Caco-2 (cell line): ENCODE results near the gene CFAP61. TPM values are rescaled to one million over a fixed set of nuclear protein-coding genes. Genes with fewer than 3 reads are reported as not detected.

Source experiments
- BruUV-seq: library from RNA; stranded (reverse); fragments of 400-500 nt; replicated peaks from 2 replicates; lab custom pipeline; 2021; lab: Mats Ljungman, UMichigan
- CTCF ChIA-PET: fragments of 300-600 bp; sonication (Branson Sonifier 250); formaldehyde crosslinking; loops from one replicate; lab custom pipeline; 2022; ENCODE audit warnings: antibody characterized with exemption; lab: Charles Lee
- POLR2A ChIA-PET: fragments of 300-600 bp; sonication (Branson Sonifier 250); formaldehyde crosslinking; loops from one replicate; lab custom pipeline; 2022; ENCODE audit warnings: antibody characterized with exemption; lab: Charles Lee
- DNase-seq, 2 experiments: peaks; one replicate each; pipeline versions ENCODE4 v3.0.0 to v3.0.0-alpha.2; 2020 to 2022
- H3K27me3 ChIP-seq: replicated peaks from 2 replicates; pipeline ENCODE4 v1.6.0; 2011; ENCODE audit warnings: low read length; ENCODE audit not compliant: control insufficient read depth, insufficient read depth
- H3K36me3 ChIP-seq: 2 replicates; pipeline ENCODE4 v1.5.1; 2011; ENCODE audit warnings: low read length; ENCODE audit not compliant: control insufficient read depth, insufficient read depth
- H3K4me1 ChIP-seq: fragments of 250-450 bp; sonication (Bioruptor Pico); 2 replicates; pipeline ENCODE4 v1.5.1; 2020; ENCODE audit warnings: mild to moderate bottlenecking
- H3K4me3 ChIP-seq: 2 replicates; pipeline ENCODE4 v1.5.1; 2011; ENCODE audit warnings: low read depth, mild to moderate bottlenecking, control low read depth, low read length
- H3K9me3 ChIP-seq: fragments of 250-450 bp; sonication (Bioruptor Pico); 2 replicates; pipeline ENCODE4 v1.5.1; 2020; ENCODE audit warnings: mild to moderate bottlenecking, moderate library complexity
- H3K27ac Mint-ChIP-seq: one replicate; pipeline ENCODE4 v1.8.0; 2022; ENCODE audit warnings: mixed read lengths; ENCODE audit not compliant: unreplicated experiment
- H3K27me3 Mint-ChIP-seq: one replicate; pipeline ENCODE4 v1.8.0; 2022; ENCODE audit warnings: mixed read lengths; ENCODE audit not compliant: insufficient read depth, unreplicated experiment
- H3K36me3 Mint-ChIP-seq: one replicate; pipeline ENCODE4 v1.8.0; 2022; ENCODE audit warnings: mild to moderate bottlenecking, mixed read lengths; ENCODE audit not compliant: insufficient read depth, unreplicated experiment
- H3K4me1 Mint-ChIP-seq: one replicate; pipeline ENCODE4 v1.8.0; 2022; ENCODE audit warnings: low read depth, mixed read lengths; ENCODE audit not compliant: unreplicated experiment
- H3K4me3 Mint-ChIP-seq: one replicate; pipeline ENCODE4 v1.8.0; 2022; ENCODE audit warnings: mild to moderate bottlenecking, moderate library complexity, mixed read lengths; ENCODE audit not compliant: unreplicated experiment
- H3K9me3 Mint-ChIP-seq: one replicate; pipeline ENCODE4 v1.8.0; 2022; ENCODE audit warnings: mixed read lengths; ENCODE audit not compliant: unreplicated experiment
- intact Hi-C: fragments of 100-400 bp; cut with micrococcal nuclease; formaldehyde crosslinking; loops from one replicate; pipeline ENCODE4 v1.10.0; 2022; ENCODE audit not compliant: unreplicated experiment
- total RNA-seq: library from RNA; stranded (reverse); gene quantifications from 2 replicates; pipeline ENCODE4 v1.2.3, GENCODE V29; 2022
- TF ChIP-seq, protein P1 (sequence below), 2 experiments: fragments of 200-600 bp in 1 of 2; IDR thresholded peaks; 1 replicate in 1 of 2; 2 replicates in 1 of 2; pipeline versions ENCODE4 v1.5.1 to v1.8.0; 2011 to 2022; ENCODE audit warnings: antibody characterized with exemption in 1 of 2, control low read depth in 1 of 2, inconsistent platforms in 1 of 2, low read depth in 1 of 2, low read length in 1 of 2, mild to moderate bottlenecking in 1 of 2, moderate library complexity in 1 of 2; ENCODE audit not compliant: insufficient read depth in 1 of 2, severe bottlenecking in 1 of 2, unreplicated experiment in 1 of 2

The CFAP61 gene
- total RNA-seq, 1 experiment from 2014 or later: not detected

DNA sequence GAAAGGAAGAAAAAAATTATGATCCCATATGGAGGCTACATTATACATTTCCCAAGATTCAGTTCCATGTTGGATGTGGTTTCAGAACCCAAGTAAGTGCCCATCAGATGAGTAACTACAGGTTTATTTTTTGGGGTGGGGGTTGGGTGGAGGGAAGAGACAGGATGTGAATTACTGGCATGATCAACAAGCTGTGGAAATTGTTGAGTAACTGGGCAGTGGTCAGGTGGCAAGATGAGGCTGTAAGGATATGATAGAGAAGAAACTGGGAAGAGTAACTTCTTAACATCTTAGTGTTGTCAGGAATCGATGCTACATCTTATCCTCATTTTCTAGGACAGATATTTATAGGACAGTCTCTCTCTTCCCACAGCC lies 153.5 kb downstream of the CFAP61 start:
- no TSS peak for BruUV-seq
- TF ChIP-seq, protein P1, sequence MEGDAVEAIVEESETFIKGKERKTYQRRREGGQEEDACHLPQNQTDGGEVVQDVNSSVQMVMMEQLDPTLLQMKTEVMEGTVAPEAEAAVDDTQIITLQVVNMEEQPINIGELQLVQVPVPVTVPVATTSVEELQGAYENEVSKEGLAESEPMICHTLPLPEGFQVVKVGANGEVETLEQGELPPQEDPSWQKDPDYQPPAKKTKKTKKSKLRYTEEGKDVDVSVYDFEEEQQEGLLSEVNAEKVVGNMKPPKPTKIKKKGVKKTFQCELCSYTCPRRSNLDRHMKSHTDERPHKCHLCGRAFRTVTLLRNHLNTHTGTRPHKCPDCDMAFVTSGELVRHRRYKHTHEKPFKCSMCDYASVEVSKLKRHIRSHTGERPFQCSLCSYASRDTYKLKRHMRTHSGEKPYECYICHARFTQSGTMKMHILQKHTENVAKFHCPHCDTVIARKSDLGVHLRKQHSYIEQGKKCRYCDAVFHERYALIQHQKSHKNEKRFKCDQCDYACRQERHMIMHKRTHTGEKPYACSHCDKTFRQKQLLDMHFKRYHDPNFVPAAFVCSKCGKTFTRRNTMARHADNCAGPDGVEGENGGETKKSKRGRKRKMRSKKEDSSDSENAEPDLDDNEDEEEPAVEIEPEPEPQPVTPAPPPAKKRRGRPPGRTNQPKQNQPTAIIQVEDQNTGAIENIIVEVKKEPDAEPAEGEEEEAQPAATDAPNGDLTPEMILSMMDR (IDR thresholded peaks at IDR 0.05; ENCODE audit: insufficient read depth in 1 of 2, low read depth in 1 of 2, low read length in 1 of 2, severe bottlenecking in 1 of 2, unreplicated experiment in 1 of 2): no peak
- no peak overlapping the region for H3K27ac Mint-ChIP-seq
- no peaks in the 10 kb centered on the region for H3K36me3 ChIP-seq
- no peaks in the 10 kb centered on the region for H3K4me1 Mint-ChIP-seq
- H3K27me3 ChIP-seq: 0 out of 2 replicates have a peak, but pooled peaks cover 1% of the 10 kb centered on the region
- intact Hi-C loops: no loop called here
- CTCF ChIA-PET: no interaction called here
- no peaks in the 10 kb centered on the region for H3K36me3 Mint-ChIP-seq
- POLR2A ChIA-PET: no interaction called here
- no peaks in the 10 kb centered on the region for H3K4me1 ChIP-seq
- no peak overlapping the region for H3K4me3 Mint-ChIP-seq
- H3K4me3 ChIP-seq: no peak overlapping the region
- no peaks in the 10 kb centered on the region for H3K9me3 Mint-ChIP-seq
- no peaks in the 10 kb centered on the region for H3K27me3 Mint-ChIP-seq
- DNase-seq: no peak
- H3K9me3 ChIP-seq: no peaks in the 10 kb centered on the region

DNA sequence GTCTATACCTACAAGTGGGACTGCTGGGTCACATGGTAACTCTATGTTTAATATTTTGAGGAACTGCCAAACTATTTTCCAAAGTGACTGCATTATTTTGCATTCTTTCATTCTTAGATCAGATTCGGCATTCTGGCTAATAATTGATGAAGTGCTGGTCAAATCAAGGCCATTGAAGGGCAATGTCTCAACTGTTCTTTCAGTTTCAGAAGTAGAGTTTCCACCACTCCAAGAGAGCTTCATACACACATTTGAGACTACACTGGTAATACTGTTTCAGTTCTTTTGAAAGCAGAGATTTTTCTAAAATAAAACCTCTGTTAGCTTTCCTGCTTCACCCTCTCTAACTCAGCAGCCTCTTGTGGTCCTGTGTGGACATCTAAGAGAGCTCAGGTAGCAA lies 154.5 kb downstream of the CFAP61 start:
- no TSS peak for BruUV-seq

DNA sequence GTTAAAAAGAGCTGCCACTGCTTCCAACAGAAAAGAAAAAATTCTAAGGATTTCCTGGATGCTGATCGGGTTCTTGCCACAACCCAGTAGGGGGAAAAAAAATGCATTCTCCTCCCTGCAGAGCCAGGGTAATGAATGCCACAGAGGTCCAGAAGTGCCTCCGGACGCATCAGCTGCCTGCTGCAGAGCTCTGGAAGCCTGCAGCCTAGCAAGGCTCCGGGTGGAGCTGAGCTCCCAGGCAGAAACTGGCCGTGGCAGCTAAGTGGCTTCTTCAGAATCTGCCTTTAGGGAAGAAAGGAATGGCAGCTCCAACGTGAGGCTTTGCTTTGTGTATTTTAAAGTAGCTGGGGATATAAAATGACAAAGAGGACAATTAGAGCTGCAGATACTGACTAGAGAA lies 155.0 kb downstream of the CFAP61 start:
- Histone ChIP-seq H3K4me3 (no peak overlapping the region), H3K9me3 (no peaks in the 10 kb centered on the region), H3K36me3 (no peaks in the 10 kb centered on the region), H3K27me3 (0 out of 2 replicates have a peak, but pooled peaks cover 1% of the 10 kb centered on the region), H3K4me1 (no peaks in the 10 kb centered on the region)
- POLR2A ChIA-PET: no interaction called here
- intact Hi-C loops: no loop called here
- Mint-ChIP-seq H3K27ac (no peak overlapping the region), H3K36me3 (no peaks in the 10 kb centered on the region), H3K9me3 (no peaks in the 10 kb centered on the region), H3K4me3 (no peak overlapping the region), H3K27me3 (no peaks in the 10 kb centered on the region), H3K4me1 (no peaks in the 10 kb centered on the region)
- TF ChIP-seq, protein P1 (IDR thresholded peaks at IDR 0.05; ENCODE audit: insufficient read depth in 1 of 2, low read depth in 1 of 2, low read length in 1 of 2, severe bottlenecking in 1 of 2, unreplicated experiment in 1 of 2): no peak
- CTCF ChIA-PET: interaction anchor here (0.6 kb wide), 1 partner anchor 483 kb away, joined by 3 read pairs; no protein-coding TSS in a partner anchor
- DNase-seq: no peak
- no TSS peak for BruUV-seq

More for the DNA sequence above, 154.5 kb downstream of the CFAP61 start:
- H3K4me3 ChIP-seq: no peak overlapping the region
- H3K9me3 Mint-ChIP-seq: no peaks in the 10 kb centered on the region
- no peaks in the 10 kb centered on the region for H3K36me3 Mint-ChIP-seq
- POLR2A ChIA-PET: no interaction called here
- H3K27ac Mint-ChIP-seq: no peak overlapping the region
- 0 out of 2 replicates have a peak, but pooled peaks cover 1% of the 10 kb centered on the region for H3K27me3 ChIP-seq
- intact Hi-C loops: no loop called here
- no peak for DNase-seq
- H3K4me1 Mint-ChIP-seq: no peaks in the 10 kb centered on the region
- H3K4me3 Mint-ChIP-seq: no peak overlapping the region
- TF ChIP-seq, protein P1 (IDR thresholded peaks at IDR 0.05; ENCODE audit: insufficient read depth in 1 of 2, low read depth in 1 of 2, low read length in 1 of 2, severe bottlenecking in 1 of 2, unreplicated experiment in 1 of 2): no peak
- CTCF ChIA-PET: no interaction called here
- no peaks in the 10 kb centered on the region for H3K27me3 Mint-ChIP-seq
- no peaks in the 10 kb centered on the region for H3K4me1 ChIP-seq
- H3K9me3 ChIP-seq: no peaks in the 10 kb centered on the region
- no peaks in the 10 kb centered on the region for H3K36me3 ChIP-seq
